A673 (cell line): ENCODE data around the gene FAAP20.

ENCODE experiments used
- EZH2 ChIP-seq: fragments of 200-600 bp; sonication (generic); IDR thresholded peaks from 2 replicates; pipeline ENCODE4 v1.6.1; 2017; ENCODE audit warnings: borderline replicate concordance, low read depth, mild to moderate bottlenecking, mixed read lengths, antibody characterized with exemption, low read length; ENCODE audit not compliant: poor library complexity, severe bottlenecking
- TF ChIP-seq, protein P1 (sequence below): fragments of 300-800, 200-600 bp; sonication (generic); conservative IDR thresholded peaks from 2 replicates; pipeline ENCODE4 v1.5.1; 2017; ENCODE audit warnings: low read depth, mild to moderate bottlenecking, antibody characterized with exemption, low read length, moderate library complexity, mixed read lengths

DNA sequence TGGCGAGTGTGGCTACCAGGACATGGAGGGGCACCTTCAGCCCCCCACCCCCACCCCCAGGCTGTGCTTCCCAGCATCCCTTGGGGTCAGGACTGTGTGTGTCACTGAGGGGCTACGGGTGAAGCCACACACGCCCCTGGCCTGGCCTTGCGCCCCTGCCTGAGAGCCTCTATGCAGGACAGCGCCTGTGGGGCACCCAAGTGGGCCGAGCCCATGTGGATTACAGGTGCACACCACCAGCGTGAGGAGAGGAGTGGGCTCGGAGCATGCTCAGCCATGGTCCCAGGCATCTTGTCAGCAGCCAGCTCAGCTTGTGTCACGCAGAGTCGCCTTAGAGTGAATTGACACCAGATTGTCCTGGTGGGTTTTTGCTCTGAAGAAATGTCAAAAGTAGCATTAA, 27.9 kb downstream of the FAAP20 start:
- TF ChIP-seq, protein P1, sequence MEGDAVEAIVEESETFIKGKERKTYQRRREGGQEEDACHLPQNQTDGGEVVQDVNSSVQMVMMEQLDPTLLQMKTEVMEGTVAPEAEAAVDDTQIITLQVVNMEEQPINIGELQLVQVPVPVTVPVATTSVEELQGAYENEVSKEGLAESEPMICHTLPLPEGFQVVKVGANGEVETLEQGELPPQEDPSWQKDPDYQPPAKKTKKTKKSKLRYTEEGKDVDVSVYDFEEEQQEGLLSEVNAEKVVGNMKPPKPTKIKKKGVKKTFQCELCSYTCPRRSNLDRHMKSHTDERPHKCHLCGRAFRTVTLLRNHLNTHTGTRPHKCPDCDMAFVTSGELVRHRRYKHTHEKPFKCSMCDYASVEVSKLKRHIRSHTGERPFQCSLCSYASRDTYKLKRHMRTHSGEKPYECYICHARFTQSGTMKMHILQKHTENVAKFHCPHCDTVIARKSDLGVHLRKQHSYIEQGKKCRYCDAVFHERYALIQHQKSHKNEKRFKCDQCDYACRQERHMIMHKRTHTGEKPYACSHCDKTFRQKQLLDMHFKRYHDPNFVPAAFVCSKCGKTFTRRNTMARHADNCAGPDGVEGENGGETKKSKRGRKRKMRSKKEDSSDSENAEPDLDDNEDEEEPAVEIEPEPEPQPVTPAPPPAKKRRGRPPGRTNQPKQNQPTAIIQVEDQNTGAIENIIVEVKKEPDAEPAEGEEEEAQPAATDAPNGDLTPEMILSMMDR, result no peak
- TF ChIP-seq EZH2, result no peak
